ENCODE data around the gene ALKAL2.

ALKAL2 gene

DNA sequence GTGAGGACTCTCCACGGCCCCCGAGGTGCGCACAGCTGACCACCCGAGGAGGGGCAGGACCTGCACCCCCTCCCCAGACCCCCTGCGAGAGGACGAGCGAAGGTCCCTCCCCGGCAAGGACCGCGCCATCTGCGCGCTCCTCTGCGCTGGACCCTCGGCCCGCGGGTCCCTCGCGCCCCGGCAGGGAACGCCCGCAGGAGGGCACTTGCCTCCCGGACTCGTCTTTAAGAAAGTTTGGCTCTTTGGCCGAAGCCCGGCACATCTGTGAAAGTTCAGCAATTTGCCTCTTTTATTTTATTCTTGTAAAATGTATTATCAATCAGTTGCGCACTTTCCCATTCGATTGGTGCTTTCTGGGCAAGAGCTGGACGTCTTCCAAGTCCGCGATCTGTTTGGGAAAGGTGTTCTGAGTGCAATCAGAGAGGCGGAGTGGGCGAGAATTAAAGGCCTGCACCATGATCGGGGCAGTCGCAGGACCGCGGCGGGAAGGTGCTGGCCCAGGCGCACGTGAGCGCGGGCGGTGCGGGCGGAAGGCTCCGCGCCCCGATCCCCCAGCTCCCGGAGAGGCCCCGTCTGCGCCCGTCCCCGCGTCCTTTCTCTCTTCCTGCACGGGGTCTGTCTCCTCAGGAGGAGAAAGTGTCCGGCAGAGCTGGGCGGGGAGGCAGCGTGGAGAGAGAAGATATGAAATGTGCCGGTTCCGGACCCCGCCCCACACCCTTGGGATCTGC is 1.6 kb upstream of the ALKAL2 start:
- DNase-seq = peak; percentile 46

- DNase-seq = peak; percentile 9
These were observed 969 bp upstream of the ALKAL2 start for GRCh38 chr2:288758-289361.

DNA sequence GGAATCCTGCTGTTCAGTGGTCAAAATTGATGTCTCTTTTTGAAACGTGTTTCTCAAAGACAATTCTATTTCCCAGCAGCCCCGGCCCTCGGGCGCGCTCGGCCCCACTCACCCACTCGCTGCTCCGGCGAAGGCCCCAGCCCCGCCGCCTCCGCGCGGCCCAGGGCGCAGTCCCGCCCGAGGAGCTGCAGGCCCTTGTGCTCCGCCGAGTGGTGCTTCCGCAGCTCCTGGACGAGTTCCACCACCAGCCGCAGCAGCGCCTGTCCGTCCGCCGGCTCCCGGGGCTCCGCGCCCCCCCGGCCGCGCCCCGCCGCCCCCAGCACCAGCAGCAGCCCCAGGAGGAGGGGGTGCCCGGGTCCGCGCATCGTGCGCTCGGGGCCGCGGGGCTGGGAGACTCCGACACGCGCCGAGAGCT is 413 bp downstream of the ALKAL2 start:
- DNase-seq = peak; percentile 29

DNA sequence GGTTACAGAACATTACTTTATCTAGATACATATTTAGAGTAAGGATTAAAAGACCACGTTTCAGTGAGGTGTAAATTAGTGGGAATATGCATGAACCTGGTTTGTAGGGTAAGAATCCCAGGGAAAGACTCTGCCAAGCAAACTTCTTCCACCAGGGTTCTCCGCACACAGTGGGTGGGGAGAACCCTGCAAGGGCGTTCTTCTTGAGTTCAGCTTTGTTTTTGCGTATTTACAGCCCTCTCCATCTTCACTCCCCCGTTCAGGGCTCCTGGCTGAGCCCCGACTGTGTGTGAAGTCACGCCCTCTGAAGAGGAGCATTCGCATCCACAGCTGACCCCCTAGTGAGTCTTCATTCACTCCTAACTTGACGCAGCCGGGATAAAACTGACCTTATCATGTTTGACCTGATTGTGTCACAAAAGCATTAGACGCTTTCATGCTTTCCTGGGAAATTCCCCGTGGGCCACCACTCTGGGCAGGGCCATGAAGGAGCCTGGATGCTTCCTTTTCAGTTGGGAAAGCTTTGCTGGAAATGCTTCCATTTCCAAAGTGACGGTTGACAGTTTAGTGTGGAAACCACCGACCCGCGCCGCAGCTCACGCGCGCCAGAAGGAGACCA is 1.0 kb downstream of the ALKAL2 start:
- no peak for DNase-seq

DNA sequence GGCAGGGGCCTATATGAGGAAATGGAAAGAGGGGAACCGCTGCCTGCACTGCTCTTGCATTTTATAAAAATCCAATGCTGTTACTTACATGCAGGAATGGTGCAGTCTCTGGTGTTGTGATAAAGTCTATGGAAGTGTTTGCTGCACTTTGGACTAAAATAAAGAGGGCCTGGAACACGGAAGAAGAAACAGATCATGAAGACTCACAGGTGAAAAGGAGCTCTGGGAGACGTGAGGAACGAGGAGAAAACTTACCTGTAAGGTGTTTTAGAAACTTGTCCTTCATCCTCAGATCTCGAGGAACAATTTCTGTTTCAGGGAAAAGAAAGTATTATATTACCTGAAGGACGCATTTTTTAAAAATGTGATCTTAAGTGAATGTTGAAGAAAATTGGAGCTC is 1.9 kb downstream of the ALKAL2 start:
- no peak for DNase-seq

- DNase-seq = no peak
These were observed 2.4 kb downstream of the ALKAL2 start for GRCh38 chr2:285531-285930.

DNA sequence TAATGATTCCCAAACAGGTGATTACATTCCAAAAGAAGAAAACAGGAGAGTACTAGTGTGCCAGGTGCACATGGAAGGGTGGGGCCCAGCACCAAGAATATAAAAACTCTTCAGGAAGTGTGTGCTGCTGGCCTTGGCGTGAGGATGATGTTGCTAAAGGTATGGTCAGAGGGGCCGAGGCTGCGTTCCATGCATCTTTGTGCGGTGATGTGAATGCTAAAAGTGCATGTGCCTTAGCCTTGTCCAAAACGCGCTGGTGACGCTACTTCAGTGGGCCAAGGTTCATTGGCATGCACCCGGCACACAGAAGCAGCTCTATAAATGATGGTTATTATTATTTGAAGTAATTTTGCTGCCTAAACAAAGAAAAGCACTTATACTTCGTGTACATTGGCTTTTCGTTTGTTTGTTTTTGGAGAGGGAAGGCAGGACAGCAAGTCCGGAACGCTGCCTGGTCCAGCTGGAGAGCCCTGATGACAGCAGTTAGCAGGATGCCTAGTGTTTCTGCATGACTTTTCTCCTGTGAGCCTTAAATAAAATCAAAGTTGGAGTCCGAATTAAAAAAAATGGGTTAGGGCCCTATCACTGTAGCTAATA is 2.9 kb downstream of the ALKAL2 start:
- DNase-seq = no peak

DNA sequence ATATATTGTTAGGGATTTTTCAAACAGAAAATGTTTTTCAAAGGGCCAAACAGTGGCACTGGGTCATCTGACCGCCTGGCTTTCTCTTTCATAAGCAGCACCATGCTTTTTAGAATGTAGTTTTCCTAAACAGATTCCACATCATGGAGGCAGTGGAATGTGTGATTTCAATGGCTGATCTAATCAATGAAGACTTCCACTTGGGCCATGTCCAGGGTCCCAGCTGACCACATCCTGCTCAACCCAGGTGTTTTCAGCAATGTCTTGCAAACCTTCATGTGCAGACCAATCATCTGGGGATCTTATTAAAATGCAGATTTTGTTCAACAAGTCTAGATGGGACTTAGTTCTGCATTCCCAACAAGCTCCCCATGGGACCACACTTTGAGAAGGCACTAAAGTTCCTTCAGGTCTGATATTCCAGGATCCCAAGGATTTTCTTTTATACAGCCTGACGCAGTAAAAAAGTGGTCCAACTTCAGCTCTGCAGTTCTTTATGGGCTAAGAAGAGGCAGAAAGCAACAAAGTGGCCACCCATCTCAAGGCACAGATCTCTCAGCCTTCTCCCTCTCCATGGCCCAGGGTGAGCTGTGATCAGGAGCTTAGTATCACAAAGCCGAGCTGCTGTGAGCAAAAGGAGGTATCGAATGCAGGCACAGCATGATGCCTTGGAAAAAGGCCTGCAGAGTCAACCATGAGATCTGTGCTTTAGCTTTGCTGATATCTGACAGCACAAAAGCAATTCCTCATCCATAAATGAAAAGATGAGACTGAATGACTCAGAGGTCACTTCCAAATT is 3.7 kb downstream of the ALKAL2 start:
- no peak for DNase-seq

DNA sequence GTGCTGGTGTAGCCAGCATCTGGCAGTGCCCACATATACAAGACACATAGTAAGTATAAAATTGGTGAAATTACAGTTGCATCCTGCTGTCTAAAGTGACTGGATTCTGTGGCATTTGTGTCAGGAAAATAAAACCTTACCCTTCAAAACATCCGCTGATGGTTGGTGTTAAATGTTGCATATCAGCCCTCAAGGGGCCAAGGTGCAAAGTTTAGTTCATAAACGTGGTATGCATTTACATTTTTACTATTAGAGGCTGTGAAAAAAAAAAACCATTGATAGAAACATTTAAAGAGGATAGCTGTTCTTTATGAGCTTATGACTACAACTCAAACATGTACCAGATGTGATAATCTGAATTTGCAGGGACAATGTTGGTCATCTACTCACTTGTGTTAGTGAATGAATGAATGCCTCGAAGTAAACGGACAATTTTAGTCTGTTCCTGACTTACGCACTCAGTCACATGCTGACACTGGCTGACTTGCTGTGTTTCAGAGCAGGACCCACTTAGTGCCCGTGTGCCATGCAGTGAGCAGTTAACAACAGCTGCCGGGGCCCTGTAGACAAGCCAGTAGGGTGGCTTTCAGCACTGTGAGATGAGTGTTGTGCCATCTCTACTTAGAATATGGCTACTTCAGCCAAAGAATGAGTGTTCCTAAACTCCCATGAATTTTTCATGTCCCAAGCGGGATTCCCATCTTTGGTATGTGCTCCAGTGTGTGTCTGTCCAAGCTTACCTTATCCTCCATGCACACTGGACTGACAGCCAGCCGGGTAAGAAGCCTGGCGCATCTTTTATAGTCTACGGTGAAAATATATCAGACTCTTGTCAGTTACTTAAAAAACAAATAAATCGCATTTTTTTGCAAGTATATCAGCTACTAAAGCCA is 5.3 kb downstream of the ALKAL2 start:
- no peak for DNase-seq

- DNase-seq = no peak
These were observed 6.5 kb downstream of the ALKAL2 start for GRCh38 chr2:281381-281780.

DNA sequence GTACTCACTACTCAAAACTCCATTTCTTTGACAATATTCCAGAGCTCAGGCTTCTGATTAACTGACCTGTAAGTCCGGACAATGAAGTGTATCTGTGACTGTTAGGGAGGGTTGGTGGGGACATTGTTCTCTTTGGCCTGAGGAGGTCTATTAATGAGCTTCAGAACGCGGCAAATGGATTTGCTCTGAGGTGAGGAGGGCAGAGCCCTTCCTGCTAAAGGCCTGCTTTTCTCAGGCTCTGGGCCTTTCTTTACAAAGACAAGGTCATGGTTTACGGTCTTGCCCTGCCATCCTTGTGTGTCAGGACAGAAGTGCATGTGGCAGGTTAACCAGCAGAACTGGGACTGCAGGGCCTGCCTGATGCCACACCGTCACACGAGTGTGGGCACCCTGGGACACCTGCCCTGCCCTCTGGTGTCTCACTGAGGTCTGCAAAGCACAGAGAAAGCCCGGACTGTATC is 7.2 kb downstream of the ALKAL2 start:
- no peak for DNase-seq

DNA sequence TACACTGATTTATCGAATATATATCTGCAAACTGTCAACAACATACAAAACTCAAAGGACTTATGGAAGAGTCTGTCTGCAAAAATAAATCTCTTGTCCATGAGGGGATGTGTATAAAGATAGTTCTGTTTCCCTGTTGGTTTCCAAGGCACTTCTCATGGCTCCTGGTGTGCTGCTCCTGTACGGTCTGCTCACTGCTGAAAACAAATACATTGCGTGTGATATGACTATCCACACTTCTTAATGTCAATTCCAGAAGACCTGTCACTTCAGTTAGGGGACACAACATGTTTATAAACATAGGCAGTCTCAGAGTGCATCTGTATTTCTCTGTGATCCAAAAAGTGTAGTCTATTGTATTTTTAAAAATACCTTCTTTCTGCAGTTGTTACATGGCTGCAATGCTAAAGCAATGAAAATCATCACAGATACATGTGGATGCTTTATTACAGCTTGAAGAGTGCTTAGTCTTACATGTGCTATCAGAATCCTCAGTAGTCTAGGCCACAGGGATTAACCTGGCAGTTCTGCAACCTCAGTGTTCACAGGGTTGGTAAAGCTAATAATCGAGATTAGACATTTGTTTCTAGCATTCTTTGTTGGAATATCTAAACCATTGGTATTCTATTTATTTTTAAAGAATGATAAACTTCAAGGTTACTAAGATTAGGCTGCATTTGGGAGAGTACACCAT is 7.8 kb downstream of the ALKAL2 start:
- DNase-seq = no peak

- no peak for DNase-seq
These were observed 8.5 kb downstream of the ALKAL2 start for GRCh38 chr2:279366-279765.

DNA sequence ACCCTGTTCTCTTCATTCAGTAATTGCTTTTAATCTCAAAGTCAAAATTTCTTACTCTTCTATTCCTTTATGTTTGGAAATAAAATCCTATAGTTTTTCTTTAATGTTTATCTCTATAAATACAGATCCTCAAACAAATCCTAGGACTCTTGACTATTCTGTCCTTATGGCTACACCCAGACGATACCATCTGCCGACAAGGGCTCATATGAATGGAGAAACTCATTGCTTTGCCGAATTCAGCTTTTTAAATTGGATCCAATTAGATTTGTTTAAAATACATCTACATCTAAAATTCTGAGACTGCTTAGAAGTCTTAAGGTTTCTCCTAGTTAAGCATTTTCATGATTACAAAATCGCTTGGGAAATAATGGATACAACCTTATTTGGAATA is 9.0 kb downstream of the ALKAL2 start:
- no peak for DNase-seq

GRCh38 chr2:278312-278926 is 9.5 kb downstream of the ALKAL2 start:
- DNase-seq = no peak

- no peak for DNase-seq
These were observed 12.4 kb downstream of the ALKAL2 start for GRCh38 chr2:275466-275865.

DNA sequence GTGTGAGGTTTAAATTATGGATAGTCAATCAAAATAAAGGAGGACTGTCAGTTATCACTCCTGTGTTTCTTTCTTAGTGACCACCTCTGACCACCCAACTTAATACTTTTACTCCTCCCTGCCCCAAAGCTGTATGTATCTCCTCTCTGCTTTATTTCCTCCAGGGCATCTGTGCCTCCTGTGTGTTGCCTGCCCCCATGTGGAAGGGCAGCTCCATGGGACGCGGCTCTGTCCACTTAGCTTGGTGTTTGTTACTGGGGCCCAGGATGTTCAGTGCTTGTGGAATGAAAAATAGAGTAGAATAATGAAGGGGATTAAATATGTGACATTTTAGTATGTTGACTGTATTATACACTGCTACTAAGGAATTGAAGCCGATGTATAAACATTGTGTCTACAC is 13.4 kb downstream of the ALKAL2 start:
- no peak for DNase-seq

GRCh38 chr2:273333-273732 is 14.6 kb downstream of the ALKAL2 start:
- DNase-seq = peak; percentile 58

- DNase-seq = no peak
These were observed 16.0 kb downstream of the ALKAL2 start for GRCh38 chr2:271917-272316.

DNA sequence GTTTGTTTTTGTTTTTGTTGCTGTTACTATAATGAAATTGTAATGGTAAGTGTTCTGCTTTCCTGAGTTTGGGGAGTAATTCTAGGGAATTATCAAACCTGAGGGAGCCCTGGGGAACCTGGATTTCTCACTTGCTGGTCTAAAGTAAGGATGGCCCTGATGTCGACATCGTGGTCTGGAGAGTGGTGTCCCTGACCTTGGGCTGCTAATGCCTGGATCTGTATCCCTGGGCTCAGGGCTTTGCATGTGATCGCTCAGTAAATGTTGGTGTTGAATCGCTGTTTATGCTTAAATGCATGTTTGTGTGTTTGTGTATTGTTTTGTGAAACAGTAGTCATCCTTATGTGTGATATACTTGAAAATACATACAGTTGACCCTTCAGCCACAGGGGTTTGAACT is 17.0 kb downstream of the ALKAL2 start:
- DNase-seq = no peak
